Endothelial cell of umbilical vein (primary cell): ENCODE data around the gene RNF157. TPM values are rescaled to one million over a fixed set of nuclear protein-coding genes. Genes with fewer than 3 reads are reported as not detected.

Experiments used
- BruUV-seq: library from RNA; stranded (reverse); fragments of 400-500 nt; replicated peaks from 2 replicates; lab custom pipeline; 2021; lab: Mats Ljungman, UMichigan
- CTCF ChIA-PET: fragments of 300-600, 350-600 bp; sonication (Branson Sonifier 250); formaldehyde crosslinking; loops from one replicate; lab custom pipeline; 2021; ENCODE audit warnings: antibody characterized with exemption, inconsistent platforms; lab: Charles Lee
- POLR2A ChIA-PET: fragments of 300-600, 350-600 bp; sonication (Branson Sonifier 250); formaldehyde crosslinking; loops from one replicate; lab custom pipeline; 2021; ENCODE audit warnings: antibody characterized with exemption, inconsistent platforms; lab: Charles Lee
- DNase-seq: peaks from one replicate; pipeline ENCODE4 v3.0.0-alpha.2; 2011; ENCODE audit warnings: low read depth, low spot score
- FAIRE-seq: peaks from 2 replicates; lab custom pipeline; 2011; peaks lifted over from hg19 to GRCh38; lab: Jason Lieb, UNC
- H2AFZ ChIP-seq: 2 replicates; pipeline ENCODE4 v1.6.0; 2012; ENCODE audit warnings: low read depth, low read length, control low read depth, inconsistent platforms
- H3K27ac ChIP-seq: 2 replicates; pipeline ENCODE4 v1.5.1; 2011; ENCODE audit warnings: low read depth, mild to moderate bottlenecking, control low read depth, low read length, moderate library complexity; ENCODE audit not compliant: insufficient read depth
- H3K27me3 ChIP-seq, 2 experiments: 2 replicates each; pipeline versions ENCODE4 v1.6.0 to v1.6.1; 2011; ENCODE audit warnings: low read length in 2 of 2, mixed read lengths in 1 of 2; ENCODE audit not compliant: control insufficient read depth in 2 of 2, insufficient read depth in 2 of 2
- H3K36me3 ChIP-seq, 2 experiments: 2 replicates in 1 of 2; 3 replicates in 1 of 2; pipeline ENCODE4 v1.5.1; 2011; ENCODE audit warnings: low read length in 2 of 2, mild to moderate bottlenecking in 1 of 2, moderate library complexity in 1 of 2; ENCODE audit not compliant: control insufficient read depth in 2 of 2, insufficient read depth in 2 of 2; ENCODE audit errors: extremely low read depth in 1 of 2
- H3K4me1 ChIP-seq: 3 replicates; pipeline ENCODE4 v1.5.1; 2011; ENCODE audit warnings: mild to moderate bottlenecking, low read length; ENCODE audit not compliant: control insufficient read depth, insufficient read depth; ENCODE audit errors: extremely low read depth
- H3K4me2 ChIP-seq: 2 replicates; pipeline ENCODE4 v1.6.1; 2011; ENCODE audit warnings: low read length, control low read depth, mixed read lengths; ENCODE audit not compliant: insufficient read depth
- H3K4me3 ChIP-seq, 3 experiments: fragments of 200-600 bp in 1 of 3; sonication (generic), shearing (Covaris generic) in 1 of 3; replicated peaks in 1 of 3; 2 replicates each; pipeline ENCODE4 v1.5.1; 2011 to 2016; ENCODE audit warnings: control low read depth in 3 of 3, low read length in 3 of 3, mild to moderate bottlenecking in 2 of 3, inconsistent platforms in 1 of 3, low read depth in 1 of 3, moderate library complexity in 1 of 3; ENCODE audit not compliant: insufficient read depth in 1 of 3
- H3K79me2 ChIP-seq: 2 replicates; pipeline ENCODE4 v1.6.0; 2012; ENCODE audit warnings: low read length, inconsistent platforms; ENCODE audit not compliant: control insufficient read depth, insufficient read depth
- H3K9ac ChIP-seq: replicated peaks from 2 replicates; pipeline ENCODE3; 2011; ENCODE audit warnings: low read length, control low read depth; ENCODE audit not compliant: insufficient read depth; ENCODE audit errors: extremely low read depth
- H3K9me1 ChIP-seq: replicated peaks from 3 replicates; pipeline ENCODE4 v1.6.0; 2011; ENCODE audit warnings: mild to moderate bottlenecking, low read length; ENCODE audit not compliant: control insufficient read depth, insufficient read depth; ENCODE audit errors: extremely low read depth
- H3K9me3 ChIP-seq: replicated peaks from 2 replicates; pipeline ENCODE4 v1.5.1; 2012; ENCODE audit warnings: low read length, inconsistent platforms; ENCODE audit not compliant: control insufficient read depth, insufficient read depth
- H4K20me1 ChIP-seq: replicated peaks from 2 replicates; pipeline ENCODE3; 2011; ENCODE audit warnings: mild to moderate bottlenecking, low read length; ENCODE audit not compliant: control insufficient read depth, insufficient read depth; ENCODE audit errors: extremely low read depth
- GATA2 ChIP-seq: IDR thresholded peaks from 2 replicates; pipeline ENCODE4 v1.7.0; 2011; ENCODE audit warnings: low read depth, mild to moderate bottlenecking, moderate library complexity, mixed read lengths, low read length; ENCODE audit not compliant: insufficient read length, insufficient read depth
- dilution Hi-C: fragments of 300-500 bp; cut with MboI; formaldehyde crosslinking; loops from one replicate; pipeline ENCODE4 v1.15.0; 2019; ENCODE audit warnings: low sequenced_read_pairs; ENCODE audit not compliant: extremely low pct_ligation_motif_present
- intact Hi-C: fragments of 100-400 bp; cut with micrococcal nuclease; formaldehyde crosslinking; loops from one replicate; pipeline ENCODE4 v1.10.0; 2022
- polyA plus RNA-seq, 4 experiments: library from polyadenylated mRNA; depleted of rRNA in 3 of 4; stranded (reverse) in 3 of 4; unstranded in 1 of 4; fragments of >200 nt; gene quantifications; 2 replicates each; pipeline versions ENCODE4 v1.2.1 to v1.2.3, GENCODE V29; 2011 to 2012; ENCODE audit warnings: missing spikeins in 1 of 4
- total RNA-seq: library from RNA; stranded (reverse); gene quantifications from 2 replicates; pipeline ENCODE4 v1.2.3, GENCODE V29; 2021
- TF ChIP-seq, protein P1 (sequence below), 2 donors: IDR thresholded peaks; 1 replicate in 1 of 2; 2 replicates in 1 of 2; pipeline ENCODE4 v1.5.1; 2011; ENCODE audit warnings: low read length in 2 of 2, mild to moderate bottlenecking in 2 of 2, moderate library complexity in 2 of 2, control low read depth in 1 of 2, inconsistent platforms in 1 of 2, low read depth in 1 of 2; ENCODE audit not compliant: insufficient read depth in 1 of 2; ENCODE audit errors: extremely low read depth in 1 of 2

RNF157 gene
- total and polyA plus RNA-seq, 2 donors (not counting 3 experiments of a cell fraction or from before 2014, with no cell fraction given) = 0.07 to 0.86 TPM

DNA sequence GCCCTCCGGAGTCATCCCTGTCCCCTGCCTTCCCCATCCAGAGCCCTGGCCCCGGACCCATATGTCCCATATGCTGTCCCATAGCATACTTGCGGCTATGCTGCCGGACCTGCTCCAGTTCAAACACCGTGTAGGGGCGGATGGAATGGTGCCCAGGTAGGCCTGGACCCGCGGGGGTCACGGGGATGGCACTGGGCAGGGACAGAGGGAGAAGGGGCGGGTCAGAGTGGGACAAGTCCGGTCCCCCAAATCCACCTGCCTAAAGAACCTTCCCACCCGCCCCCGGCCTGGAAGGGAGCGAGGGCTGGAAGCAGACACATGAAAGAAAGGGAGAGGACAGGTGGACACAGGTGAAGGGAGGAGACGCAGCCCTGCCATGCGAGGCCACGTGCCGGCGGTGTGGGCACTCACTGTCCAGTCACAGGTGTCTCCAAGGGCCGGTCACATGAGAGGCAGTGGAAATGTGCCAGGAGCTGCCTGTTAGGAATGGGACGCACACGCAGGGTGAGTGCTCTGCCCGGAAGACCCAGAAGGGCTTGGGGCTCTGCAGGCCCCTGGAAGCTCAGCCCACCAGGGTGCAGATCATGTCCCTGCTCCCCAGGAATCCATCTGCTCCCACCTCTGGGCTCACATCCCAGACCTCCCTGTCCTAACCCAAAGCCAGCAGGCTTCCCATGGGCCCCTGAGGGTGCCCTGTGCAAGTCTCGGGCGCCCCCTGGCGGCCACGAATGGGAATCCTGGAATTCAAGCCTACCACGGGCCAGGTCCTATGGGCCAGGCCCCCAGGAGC, 38.9 kb upstream of the RNF157 start:
- no peak for TF ChIP-seq GATA2
- TF ChIP-seq, protein P1, sequence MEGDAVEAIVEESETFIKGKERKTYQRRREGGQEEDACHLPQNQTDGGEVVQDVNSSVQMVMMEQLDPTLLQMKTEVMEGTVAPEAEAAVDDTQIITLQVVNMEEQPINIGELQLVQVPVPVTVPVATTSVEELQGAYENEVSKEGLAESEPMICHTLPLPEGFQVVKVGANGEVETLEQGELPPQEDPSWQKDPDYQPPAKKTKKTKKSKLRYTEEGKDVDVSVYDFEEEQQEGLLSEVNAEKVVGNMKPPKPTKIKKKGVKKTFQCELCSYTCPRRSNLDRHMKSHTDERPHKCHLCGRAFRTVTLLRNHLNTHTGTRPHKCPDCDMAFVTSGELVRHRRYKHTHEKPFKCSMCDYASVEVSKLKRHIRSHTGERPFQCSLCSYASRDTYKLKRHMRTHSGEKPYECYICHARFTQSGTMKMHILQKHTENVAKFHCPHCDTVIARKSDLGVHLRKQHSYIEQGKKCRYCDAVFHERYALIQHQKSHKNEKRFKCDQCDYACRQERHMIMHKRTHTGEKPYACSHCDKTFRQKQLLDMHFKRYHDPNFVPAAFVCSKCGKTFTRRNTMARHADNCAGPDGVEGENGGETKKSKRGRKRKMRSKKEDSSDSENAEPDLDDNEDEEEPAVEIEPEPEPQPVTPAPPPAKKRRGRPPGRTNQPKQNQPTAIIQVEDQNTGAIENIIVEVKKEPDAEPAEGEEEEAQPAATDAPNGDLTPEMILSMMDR (IDR thresholded peaks at IDR 0.05; ENCODE audit: extremely low read depth in 1 of 2, insufficient read depth in 1 of 2, low read depth in 1 of 2, low read length in 2 of 2) = peak; percentile 89 to 91
- POLR2A ChIA-PET = interaction anchor here (0.6 to 2.0 kb wide), 4 partner anchors 15 to 158 kb away, joined by 3 to 7 read pairs (median 4); no protein-coding TSS in a partner anchor
- H3K4me3 ChIP-seq = no peak overlapping the region
- no peaks in the 10 kb centered on the region for H4K20me1 ChIP-seq
- no peak overlapping the region for H2AFZ ChIP-seq
- H3K9me1 ChIP-seq = no peaks in the 10 kb centered on the region
- intact Hi-C loops = loop anchor here (1.0 to 10.0 kb wide), 5 partner anchors 30 to 264 kb away; no protein-coding TSS in a partner anchor
- H3K27me3 ChIP-seq = no peaks in the 10 kb centered on the region
- no peaks in the 10 kb centered on the region for H3K9me3 ChIP-seq
- H3K27ac ChIP-seq = no peak overlapping the region
- CTCF ChIA-PET = interaction anchor here (0.5 to 14.1 kb wide), 77 partner anchors 8 to 464 kb away, joined by 3 to 320 read pairs (median 5); partner anchors contain the start of genes CDK3, EXOC7, FOXJ1 and QRICH2
- peak; percentile 70 for DNase-seq
- dilution Hi-C loops = no loop called here
- H3K36me3 ChIP-seq = peaks cover 0 to 2% of the 10 kb centered on the region in 2 experiments
- no peak overlapping the region for H3K4me2 ChIP-seq
- H3K79me2 ChIP-seq = no peaks in the 10 kb centered on the region
- peak; percentile 80 for FAIRE-seq
- no peaks in the 10 kb centered on the region for H3K4me1 ChIP-seq
- no TSS peak for BruUV-seq
- no peak overlapping the region for H3K9ac ChIP-seq
